Measurements from ENCODE around the gene FOXF2.

FOXF2 gene

DNA sequence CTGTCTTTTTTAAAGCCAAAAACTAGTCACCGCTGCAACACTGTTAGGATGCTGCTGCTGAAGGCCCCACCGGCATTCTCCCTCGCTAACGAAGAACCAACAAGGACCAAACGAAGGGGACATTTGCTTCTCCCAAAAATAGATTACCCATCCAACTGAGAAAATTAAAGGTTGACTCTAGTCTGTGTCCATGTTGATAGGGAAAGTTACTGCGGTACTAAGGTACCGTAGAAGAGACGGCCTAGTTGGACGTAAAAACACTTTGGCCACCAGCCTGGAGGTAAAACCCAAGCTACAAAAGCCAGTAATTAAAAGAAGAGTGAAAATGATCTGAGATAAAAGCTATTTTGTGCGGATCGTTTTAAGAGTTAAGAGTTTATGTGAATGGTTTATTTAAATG is 11.8 kb upstream of the FOXF2 start:
- DNase-seq (ENCODE audit: low read depth): no peak
- TF ChIP-seq, protein P1, sequence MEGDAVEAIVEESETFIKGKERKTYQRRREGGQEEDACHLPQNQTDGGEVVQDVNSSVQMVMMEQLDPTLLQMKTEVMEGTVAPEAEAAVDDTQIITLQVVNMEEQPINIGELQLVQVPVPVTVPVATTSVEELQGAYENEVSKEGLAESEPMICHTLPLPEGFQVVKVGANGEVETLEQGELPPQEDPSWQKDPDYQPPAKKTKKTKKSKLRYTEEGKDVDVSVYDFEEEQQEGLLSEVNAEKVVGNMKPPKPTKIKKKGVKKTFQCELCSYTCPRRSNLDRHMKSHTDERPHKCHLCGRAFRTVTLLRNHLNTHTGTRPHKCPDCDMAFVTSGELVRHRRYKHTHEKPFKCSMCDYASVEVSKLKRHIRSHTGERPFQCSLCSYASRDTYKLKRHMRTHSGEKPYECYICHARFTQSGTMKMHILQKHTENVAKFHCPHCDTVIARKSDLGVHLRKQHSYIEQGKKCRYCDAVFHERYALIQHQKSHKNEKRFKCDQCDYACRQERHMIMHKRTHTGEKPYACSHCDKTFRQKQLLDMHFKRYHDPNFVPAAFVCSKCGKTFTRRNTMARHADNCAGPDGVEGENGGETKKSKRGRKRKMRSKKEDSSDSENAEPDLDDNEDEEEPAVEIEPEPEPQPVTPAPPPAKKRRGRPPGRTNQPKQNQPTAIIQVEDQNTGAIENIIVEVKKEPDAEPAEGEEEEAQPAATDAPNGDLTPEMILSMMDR (conservative IDR thresholded peaks at IDR 0.05; ENCODE audit: control insufficient read depth, insufficient read depth, low read depth, low read length): no peak
- no peak overlapping the region for H3K4me3 ChIP-seq (ENCODE audit: control insufficient read depth, low read depth, low read length)

DNA sequence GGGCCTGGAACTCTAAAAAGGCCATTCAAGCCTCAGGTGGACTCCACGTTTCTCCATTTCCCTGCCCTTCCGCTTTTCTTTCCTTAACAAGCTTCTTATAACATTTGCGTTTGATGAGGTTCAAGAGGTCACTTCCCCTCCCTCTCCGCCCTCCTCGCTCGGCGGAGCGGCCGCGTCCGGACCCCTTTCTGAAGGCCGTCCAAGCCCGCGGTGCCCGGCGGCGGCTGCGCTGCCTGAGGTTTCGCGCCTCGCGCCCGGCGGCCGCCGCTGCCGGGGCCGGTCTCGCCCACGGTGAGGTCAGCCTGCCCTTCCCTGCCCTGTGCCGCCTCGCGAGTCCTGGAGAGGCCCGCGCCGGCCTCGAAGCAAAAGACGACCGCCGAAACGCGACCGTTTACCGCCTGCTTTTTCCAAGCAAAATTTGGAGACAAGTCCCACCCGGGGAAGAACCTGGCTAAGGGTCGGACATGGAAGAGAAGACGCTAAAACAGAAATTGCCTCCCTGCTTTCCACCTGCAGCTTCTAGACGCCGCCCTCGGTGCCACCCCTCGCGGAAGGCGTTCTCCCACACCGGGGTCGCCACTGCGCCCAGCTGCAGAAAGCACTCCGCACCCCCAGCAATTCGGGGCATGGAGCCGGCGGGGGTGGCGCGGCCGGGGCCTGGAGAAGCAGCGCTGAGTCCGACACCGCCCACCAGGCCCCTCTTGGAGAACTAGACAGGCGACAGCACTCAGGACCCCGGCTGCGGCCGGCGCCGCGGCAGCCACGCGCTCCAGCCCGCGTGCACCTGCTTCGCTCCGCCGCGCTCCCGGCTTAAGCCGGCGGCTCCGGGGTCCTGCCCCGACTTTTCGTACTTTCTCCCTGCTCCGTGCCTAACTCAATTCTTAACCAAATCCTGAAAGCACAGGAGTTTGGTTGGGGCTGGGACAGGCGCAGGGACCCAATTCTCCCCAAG is 11.0 kb upstream of the FOXF2 start:
- DNase-seq (ENCODE audit: low read depth): no peak
- no peak overlapping the region for H3K4me3 ChIP-seq (ENCODE audit: control insufficient read depth, low read depth, low read length)
- TF ChIP-seq, protein P1 (conservative IDR thresholded peaks at IDR 0.05; ENCODE audit: control insufficient read depth, insufficient read depth, low read depth, low read length): no peak

DNA sequence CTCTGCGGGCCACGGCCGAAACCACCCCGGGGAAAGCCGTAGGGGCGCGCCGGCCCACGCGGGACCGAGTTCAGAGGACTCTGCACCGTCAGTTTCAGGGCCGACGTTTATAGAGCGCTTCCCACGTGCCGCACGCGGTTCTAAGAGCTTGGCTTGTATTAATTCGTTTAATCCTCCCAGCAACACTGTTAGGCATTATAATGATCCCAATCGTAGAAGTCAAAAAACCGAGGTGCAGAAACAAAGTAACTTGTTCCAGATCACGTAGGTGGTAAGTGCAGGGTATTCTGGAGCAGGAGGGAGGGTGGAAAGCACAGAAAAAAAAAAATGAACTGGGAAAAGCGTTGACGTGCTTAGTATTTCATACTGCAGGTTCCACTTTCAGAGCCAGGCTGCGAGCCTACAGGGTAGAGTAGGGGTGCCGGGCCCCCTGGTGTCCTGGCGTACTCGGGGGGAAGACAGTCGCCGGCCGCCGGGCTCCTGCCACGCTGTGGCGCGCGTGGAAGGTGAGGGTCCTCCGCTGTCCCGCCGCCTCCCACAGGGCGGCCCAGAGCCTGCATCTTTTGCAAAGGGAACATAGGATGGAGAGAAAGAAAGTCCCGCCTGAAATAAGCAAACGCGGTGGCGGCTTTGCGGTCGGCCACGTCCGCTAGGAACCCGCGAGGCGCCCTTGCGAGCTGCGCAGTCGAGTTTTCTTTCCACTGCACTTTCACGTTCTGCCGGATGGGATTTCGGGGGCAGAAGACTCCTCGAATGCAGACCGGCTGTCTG is 10.2 kb upstream of the FOXF2 start:
- TF ChIP-seq, protein P1 (conservative IDR thresholded peaks at IDR 0.05; ENCODE audit: control insufficient read depth, insufficient read depth, low read depth, low read length): no peak
- DNase-seq (ENCODE audit: low read depth): no peak
- H3K4me3 ChIP-seq (ENCODE audit: control insufficient read depth, low read depth, low read length): no peak overlapping the region

DNA sequence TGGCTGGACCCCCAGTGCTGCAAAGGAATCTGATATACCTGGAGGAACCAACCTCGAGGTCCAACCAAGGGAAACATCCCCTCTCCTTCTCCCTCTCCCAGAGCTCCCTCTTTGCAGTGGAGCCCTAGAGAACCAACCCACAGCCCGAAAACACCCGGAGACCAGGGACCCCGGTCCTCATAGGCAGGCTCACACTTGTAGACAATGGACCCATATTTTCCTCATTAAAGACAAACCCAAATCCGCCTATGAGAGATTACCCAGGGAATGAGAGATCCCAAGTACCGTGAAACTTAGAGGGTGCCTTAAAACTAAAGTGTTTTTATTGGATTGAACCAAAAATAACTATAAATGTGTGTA is 9.6 kb upstream of the FOXF2 start:
- no peak overlapping the region for H3K4me3 ChIP-seq (ENCODE audit: control insufficient read depth, low read depth, low read length)
- TF ChIP-seq, protein P1 (conservative IDR thresholded peaks at IDR 0.05; ENCODE audit: control insufficient read depth, insufficient read depth, low read depth, low read length): no peak
- DNase-seq (ENCODE audit: low read depth): no peak

DNA sequence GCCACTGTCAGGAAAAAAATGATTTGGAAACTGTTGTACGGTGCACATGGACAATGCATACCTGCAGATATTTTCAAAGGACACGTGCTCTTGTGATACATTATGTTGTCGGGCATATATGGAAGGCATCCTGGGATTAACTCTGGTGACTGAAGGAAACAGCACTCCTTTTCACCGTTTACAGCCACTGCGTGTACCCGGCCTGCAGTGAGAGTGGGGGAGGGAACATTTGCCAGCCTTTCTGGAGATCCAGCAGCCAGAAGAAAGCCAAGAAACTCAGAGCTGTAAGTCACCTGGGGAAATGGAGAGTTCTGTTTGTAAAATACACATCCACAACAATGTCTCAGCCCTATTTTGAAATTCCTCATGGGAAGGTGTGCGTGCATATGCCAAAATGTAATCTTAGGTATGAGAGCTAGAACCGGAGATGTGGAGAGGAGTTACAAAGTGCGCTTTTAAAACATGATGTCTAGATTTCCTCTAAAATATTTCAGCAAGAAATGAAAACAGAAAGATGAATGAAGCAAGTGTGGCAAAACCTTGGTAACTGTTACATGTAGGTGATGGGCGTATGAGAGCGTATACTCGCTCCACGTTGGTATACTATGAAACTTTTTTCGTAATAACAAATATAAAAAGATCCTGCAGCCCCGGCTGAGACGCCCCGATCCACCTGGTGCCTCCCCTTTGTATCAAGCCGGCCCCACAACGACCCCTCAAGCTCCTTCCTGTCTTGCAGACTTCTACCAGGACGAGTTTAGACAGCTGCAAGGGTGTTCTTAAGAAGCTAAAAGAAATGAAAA is 8.6 kb upstream of the FOXF2 start:
- H3K4me3 ChIP-seq (ENCODE audit: control insufficient read depth, low read depth, low read length): no peak overlapping the region
- TF ChIP-seq, protein P1 (conservative IDR thresholded peaks at IDR 0.05; ENCODE audit: control insufficient read depth, insufficient read depth, low read depth, low read length): no peak
- DNase-seq (ENCODE audit: low read depth): no peak
